HG03196 (cell line): ENCODE results near the gene HOXA9.

ENCODE experiments used
- ATAC-seq: cut with Tn5 transposase; IDR thresholded peaks from one replicate; pipeline ENCODE4 v1.9.1; 2021; ENCODE audit not compliant: unreplicated experiment

The HOXA9 gene

GRCh38 chr7:27143950-27144780 is 21.2 kb downstream of the HOXA9 start:
- ATAC-seq = no peak

DNA sequence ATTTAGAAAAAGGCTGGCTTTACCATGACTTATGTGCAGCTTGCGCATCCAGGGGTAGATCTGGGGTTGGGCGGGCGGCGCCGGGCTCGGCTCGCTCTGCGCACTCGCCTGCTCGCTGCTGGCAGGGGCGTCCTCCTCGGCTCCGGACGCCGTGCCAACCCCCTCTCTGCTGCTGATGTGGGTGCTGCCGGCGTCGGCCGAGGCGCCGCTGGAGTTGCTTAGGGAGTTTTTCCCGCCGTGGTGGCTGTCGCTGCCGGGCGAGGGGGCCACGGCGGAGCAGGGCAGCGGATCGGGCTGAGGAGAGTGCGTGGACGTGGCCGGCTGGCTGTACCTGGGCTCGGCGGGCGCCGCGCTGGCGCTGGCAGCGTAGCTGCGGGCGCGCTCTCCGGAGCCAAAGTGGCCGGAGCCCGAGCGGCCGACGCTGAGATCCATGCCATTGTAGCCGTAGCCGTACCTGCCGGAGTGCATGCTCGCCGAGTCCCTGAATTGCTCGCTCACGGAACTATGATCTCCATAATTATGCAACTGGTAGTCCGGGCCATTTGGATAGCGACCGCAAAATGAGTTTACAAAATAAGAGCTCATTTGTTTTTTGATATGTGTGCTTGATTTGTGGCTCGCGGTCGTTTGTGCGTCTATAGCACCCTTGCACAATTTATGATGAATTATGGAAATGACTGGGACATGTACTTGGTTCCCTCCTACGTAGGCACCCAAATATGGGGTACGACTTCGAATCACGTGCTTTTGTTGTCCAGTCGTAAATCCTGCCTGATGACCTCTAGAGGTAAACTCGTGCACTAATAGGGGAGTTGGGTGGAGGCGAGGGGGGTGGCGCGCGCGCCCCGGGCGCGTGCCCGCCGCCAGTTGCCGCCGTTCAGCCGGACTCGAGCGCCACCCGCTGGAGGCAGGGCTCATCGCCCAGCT is 22.1 kb downstream of the HOXA9 start, which contains the start of gene HOXA5:
Gene HOXA5 (minus strand): TSS at position 659 of the 927 bp plus-strand sequence. CDS start 74 bp downstream, at position 585.
- no peak for ATAC-seq

GRCh38 chr7:27142580-27143022 is 22.7 kb downstream of the HOXA9 start:
- no peak for ATAC-seq

GRCh38 chr7:27141923-27142579 is 23.3 kb downstream of the HOXA9 start:
- no peak for ATAC-seq

DNA sequence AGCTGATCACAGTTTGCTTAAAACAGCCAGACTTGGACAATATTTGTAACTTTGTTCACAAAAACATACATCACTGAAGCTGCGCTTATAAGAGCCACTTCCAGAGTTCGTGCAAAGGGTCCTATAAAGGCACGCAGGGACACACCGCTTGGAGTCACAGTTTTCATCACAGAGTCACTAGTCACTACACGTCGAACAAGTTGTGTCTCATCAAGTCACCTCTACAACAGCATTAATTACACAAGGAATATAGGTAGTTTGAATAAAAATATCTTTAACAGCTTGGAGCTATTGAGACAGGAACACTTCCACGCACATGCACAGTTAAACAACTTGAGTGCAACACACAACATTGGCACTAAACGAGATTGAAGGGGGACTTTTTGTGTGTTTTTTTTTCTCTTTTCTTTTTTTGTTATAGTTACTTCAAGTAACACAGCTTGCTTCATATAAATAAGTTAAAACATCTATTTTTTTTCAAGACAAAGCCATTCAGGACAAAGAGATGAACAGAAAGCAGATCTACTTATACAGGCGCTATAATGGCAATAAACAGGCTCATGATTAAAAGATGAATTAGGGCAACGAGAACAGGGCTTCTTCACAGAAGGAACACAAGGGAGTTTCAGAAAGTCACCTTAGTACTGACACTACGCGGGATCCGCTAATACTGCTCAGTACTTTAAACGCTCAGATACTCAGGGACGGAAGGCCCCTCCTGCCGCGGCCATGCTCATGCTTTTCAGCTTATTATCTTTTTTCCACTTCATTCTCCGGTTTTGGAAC is 24.0 kb downstream of the HOXA9 start:
- ATAC-seq = no peak

DNA sequence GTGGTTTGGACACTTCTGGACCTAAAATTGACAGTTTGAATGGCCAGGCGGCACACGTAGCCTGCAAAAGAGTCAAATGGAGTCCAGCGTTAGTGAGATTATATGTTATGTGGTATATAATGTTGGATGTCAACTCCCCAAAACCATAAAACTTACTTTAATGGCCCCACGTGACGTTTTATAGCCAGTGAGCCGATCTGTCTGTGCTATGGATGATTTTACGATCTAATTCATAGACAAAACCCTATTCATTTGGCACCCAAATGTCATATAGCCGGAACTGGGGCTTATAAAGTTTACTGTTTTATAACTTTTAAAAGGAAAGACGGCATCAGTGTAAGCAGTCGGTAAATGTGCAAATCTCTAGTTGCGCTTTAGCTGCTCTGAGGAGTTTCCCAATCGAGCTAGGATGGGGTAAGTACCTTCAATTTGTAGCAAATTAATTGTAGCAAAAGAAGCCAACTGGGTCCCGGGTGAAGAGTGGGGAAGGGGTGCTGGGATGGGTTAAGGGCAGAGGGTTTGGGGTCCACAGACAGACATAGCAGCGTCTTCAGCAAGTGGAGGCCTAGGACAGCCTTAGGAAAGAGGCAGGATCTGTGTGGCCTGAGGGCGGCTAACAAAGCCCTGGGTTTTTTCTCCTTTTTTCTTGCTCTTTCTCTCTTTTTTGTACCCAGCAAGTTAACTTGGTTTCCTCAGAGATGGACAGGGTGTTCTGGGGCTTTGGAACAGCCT is 25.0 kb downstream of the HOXA9 start:
- no peak for ATAC-seq

- no peak for ATAC-seq
Measured at GRCh38 chr7:27139334-27140125, 25.8 kb downstream of the HOXA9 start.

DNA sequence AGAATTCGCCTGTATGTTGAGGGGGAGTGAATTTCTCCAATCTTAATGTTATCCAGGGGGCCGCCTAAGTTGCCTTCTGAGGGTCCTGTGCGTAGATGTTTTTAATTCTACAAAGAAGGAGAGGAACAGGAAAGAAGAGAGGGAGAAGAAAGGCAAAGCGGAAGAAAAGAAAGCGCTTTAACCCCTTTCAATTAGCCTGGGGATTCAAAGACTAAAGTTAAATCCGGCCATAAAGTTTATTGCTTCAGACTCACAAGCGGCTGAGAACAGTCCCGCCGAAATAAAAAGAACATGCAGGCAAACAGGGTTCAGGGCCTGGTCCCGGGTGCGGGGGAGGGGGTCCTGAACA is 26.4 kb downstream of the HOXA9 start:
- no peak for ATAC-seq

- ATAC-seq = no peak
Measured at GRCh38 chr7:27138472-27138871, 26.9 kb downstream of the HOXA9 start.

- no peak for ATAC-seq
Measured at GRCh38 chr7:27137640-27138315, 27.6 kb downstream of the HOXA9 start.

GRCh38 chr7:27134392-27134791 is 30.9 kb downstream of the HOXA9 start:
- no peak for ATAC-seq

- no peak for ATAC-seq
Measured at GRCh38 chr7:27133409-27134231, 31.7 kb downstream of the HOXA9 start.

DNA sequence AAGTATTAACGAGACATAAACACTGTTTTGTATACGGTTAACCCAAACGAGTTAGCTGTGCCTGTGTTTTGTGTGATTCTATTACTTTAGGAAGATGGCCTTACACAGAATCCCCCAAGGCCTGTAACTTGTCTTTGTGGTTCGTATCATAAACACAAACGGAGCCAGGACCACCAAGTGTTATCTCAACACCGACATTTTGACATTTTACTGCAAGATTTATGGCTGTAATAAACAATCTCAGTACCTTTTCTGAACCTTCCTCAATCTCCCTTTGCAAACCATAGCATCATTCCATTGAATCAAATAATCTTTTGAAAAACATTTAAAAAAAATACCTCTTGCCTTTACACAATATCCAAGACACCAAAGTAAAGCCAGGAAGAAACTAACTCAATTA is 32.4 kb downstream of the HOXA9 start:
- no peak for ATAC-seq

DNA sequence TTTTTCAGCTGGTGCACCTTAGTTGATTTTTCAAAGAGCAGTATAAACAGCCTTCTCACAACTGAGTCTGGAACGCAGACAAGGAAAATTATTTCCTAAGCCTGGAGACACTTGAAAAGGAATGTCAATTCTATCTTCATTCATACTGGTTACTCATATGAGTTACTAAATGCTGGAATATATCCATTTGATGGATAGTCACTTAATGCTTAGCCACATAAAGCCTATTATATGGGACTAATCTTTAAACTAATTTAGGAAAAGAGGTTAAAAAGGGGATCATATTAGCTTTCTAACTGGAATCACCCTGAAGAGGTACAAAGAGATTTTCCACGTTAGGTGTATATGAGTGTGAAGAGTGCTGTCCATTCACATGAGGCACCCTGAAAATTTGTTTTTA is 33.1 kb downstream of the HOXA9 start:
- ATAC-seq = no peak

- ATAC-seq = no peak
Measured at GRCh38 chr7:27131390-27131819, 33.9 kb downstream of the HOXA9 start.

DNA sequence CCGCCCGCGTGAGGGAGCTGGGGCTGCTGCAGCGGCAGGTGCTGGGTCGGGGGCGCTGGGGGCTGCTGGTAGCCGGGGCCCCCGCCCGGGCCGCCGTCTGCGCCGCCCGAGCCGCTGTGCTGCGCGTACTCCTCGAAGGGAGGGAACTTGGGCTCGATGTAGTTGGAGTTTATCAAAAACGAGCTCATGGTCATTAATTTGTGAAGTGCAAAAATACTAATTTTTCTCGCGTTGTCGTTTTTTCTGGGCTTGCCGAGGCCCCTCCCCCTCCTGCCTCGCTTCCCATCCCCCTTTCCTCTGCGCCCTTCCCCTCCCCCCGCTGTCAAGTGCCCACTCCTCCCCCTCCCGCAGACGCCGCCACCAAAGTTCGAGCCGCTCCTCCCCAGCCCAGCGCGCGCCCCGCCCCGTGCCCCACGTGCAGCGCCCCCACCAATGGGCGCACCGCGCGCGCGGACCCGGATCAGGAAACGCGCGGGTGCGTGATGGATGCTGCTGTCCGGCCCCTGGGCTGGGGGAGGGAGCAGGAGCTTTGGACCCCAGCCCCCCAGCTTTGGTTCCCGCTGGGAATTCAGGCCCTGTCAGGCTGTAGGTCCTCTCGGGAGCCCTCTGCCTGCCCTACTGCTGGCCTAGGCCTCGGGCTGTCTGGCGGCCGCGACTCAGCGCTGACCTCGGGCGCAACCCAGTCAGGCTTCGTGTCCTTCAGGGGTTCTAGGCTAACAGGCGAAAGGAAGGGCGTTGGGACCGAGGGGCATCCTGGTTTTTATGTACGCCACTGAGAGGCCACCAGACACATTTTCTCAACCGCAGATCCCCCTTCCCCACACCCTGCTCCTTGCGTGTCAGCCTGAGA is 34.6 kb downstream of the HOXA9 start, which contains the start of gene HOXA4:
Gene HOXA4 (minus strand): TSS at position 218 of the 850 bp plus-strand sequence. CDS start 24 bp downstream, at position 194.
- no peak for ATAC-seq
